Stimulated activated naive B cell treated with anti-CD40 and anti-IgM and Interleukin-4, amounts not matched to agents 10 μg/mL and 1 μg/mL and 100 μg/mL, for 72 hours (primary cell): ENCODE results near the gene JAG2.

Experiments
- ATAC-seq, 2 donors: fragments of 150-1000 bp; cut with Tn5 transposase; replicated peaks; 2 replicates each; pipeline ENCODE4 v1.10.0; 2021; ENCODE audit warnings: moderate library complexity in 1 of 2
- DNase-seq: peaks from one replicate; pipeline ENCODE4 v3.0.0; 2021
- H3K27ac Mint-ChIP-seq: one replicate; pipeline ENCODE4 v1.8.0; 2022; ENCODE audit warnings: mild to moderate bottlenecking, mixed read lengths
- H3K27me3 Mint-ChIP-seq, 2 donors: one replicate each; pipeline ENCODE4 v1.8.0; 2022; ENCODE audit warnings: mixed read lengths in 2 of 2
- H3K36me3 Mint-ChIP-seq, 2 donors: one replicate each; pipeline ENCODE4 v1.8.0; 2022; ENCODE audit warnings: mixed read lengths in 2 of 2, mild to moderate bottlenecking in 1 of 2
- H3K4me1 Mint-ChIP-seq, 2 donors: one replicate each; pipeline ENCODE4 v1.8.0; 2022; ENCODE audit warnings: mixed read lengths in 2 of 2, mild to moderate bottlenecking in 1 of 2
- H3K4me3 Mint-ChIP-seq, 2 donors: one replicate each; pipeline ENCODE4 v1.8.0; 2022; ENCODE audit warnings: mild to moderate bottlenecking in 2 of 2, mixed read lengths in 2 of 2, moderate library complexity in 1 of 2
- H3K9me3 Mint-ChIP-seq, 2 donors: one replicate each; pipeline ENCODE4 v1.8.0; 2022; ENCODE audit warnings: mixed read lengths in 2 of 2, mild to moderate bottlenecking in 1 of 2

JAG2 gene

GRCh38 chr14:105094193-105094907 lies 74.2 kb downstream of the JAG2 start:
- DNase-seq, result no peak
- ATAC-seq, result no peak
- Mint-ChIP-seq H3K4me1 (peaks cover 19 to 26% of the 10 kb centered on the region in 2 donors), H3K4me3 (peak overlapping the region; percentile 80 to 91), H3K36me3 (no peaks in the 10 kb centered on the region), H3K9me3 (no peaks in the 10 kb centered on the region), H3K27ac (peak overlapping the region; percentile 9), H3K27me3 (peaks cover 4 to 15% of the 10 kb centered on the region in 2 donors)

DNA sequence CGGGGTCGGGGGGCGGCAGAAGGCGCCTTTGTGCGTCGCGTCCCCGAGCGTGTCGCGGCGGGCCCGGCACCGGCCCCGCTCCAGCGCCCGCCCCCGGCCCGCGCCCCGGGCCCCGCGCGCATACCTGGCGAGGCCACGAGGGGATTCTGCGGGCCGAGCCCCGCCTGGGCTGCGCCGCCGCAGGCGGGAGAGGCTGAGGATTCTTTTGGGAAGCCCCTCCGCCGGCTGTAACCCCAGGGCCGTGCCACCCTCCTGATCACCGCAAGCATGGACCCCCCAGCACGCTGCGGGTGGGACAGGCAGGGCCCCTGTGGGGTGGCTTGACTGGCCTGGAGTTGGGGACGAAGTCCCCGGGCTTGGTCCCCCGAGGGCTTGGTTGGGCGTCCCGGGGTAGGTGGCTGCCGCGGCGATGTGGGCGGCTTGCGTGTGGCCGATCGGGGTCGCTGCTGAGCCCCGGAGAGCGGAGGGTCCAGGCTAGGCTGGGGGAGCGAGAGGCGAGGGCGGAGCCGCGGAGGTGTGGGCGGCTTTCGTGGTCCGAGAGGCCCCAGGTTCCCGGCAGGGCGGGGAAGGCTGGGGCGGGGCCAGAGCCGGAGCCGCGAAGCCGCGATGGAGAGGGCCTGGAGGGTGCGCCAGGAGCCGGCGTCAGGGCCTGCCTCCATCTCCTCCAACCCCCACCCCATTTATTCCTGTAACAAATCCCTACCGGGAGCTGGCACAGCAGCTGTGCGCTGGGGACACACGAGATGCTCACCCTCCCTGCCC lies 75.0 kb downstream of the JAG2 start:
- Mint-ChIP-seq H3K9me3 (no peaks in the 10 kb centered on the region), H3K36me3 (no peaks in the 10 kb centered on the region), H3K4me1 (peaks cover 21 to 30% of the 10 kb centered on the region in 2 donors), H3K27ac (peak overlapping the region; percentile 67), H3K4me3 (peak overlapping the region; percentile 80 to 91), H3K27me3 (peaks cover 5 to 13% of the 10 kb centered on the region in 2 donors)
- ATAC-seq, result peak; percentile 79 to 81
- peak; percentile 71 for DNase-seq

DNA sequence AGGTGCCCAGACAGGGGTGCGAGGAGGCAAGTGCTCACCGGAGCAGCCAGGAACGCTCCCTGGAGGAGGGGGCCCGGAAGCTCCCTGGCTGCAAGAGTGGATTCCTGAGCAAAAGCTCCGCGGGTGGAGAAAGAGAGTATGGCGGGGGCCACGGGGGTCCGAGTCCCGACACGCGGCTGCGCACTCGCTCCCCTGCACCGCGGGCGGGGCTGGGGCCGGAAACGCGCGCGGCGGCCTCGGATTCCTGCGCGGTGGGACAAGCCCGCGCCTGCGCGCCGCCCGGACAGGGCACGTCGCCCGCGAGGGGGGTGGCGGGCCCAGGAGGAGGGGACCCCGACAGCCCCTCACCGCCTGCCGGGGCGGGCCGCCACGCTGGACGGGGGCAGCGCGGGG lies 75.5 kb downstream of the JAG2 start:
- Mint-ChIP-seq H3K27ac (peak overlapping the region; percentile 92), H3K4me1 (peaks cover 24 to 34% of the 10 kb centered on the region in 2 donors), H3K9me3 (no peaks in the 10 kb centered on the region), H3K27me3 (peaks cover 9 to 17% of the 10 kb centered on the region in 2 donors), H3K4me3 (peak overlapping the region; percentile 87 to 91), H3K36me3 (no peaks in the 10 kb centered on the region)
- DNase-seq (peak; percentile 37), ATAC-seq (peak; percentile 48 to 59)

GRCh38 chr14:105092171-105093037 lies 76.2 kb downstream of the JAG2 start:
- Mint-ChIP-seq H3K4me3 (peak overlapping the region; percentile 87 to 91), H3K27me3 (peaks cover 9 to 17% of the 10 kb centered on the region in 2 donors), H3K4me1 (peaks cover 24 to 34% of the 10 kb centered on the region in 2 donors), H3K36me3 (no peaks in the 10 kb centered on the region), H3K27ac (peak overlapping the region; percentile 92), H3K9me3 (no peaks in the 10 kb centered on the region)
- DNase-seq (no peak), ATAC-seq (no peak)

GRCh38 chr14:105091517-105092170 lies 76.9 kb downstream of the JAG2 start:
- no peak for DNase-seq
- Mint-ChIP-seq H3K36me3 (no peaks in the 10 kb centered on the region), H3K4me3 (no peak overlapping the region), H3K9me3 (no peaks in the 10 kb centered on the region), H3K4me1 (peaks cover 26 to 39% of the 10 kb centered on the region in 2 donors), H3K27me3 (peaks cover 9 to 14% of the 10 kb centered on the region in 2 donors), H3K27ac (peak overlapping the region; percentile 15)
- no peak for ATAC-seq

GRCh38 chr14:105091054-105091516 lies 77.5 kb downstream of the JAG2 start:
- no peak overlapping the region for H3K27ac Mint-ChIP-seq

More at GRCh38 chr14:105091054-105091516, 77.5 kb downstream of the JAG2 start:
- ATAC-seq, result no peak
- H3K9me3 Mint-ChIP-seq, result no peaks in the 10 kb centered on the region
- no peak for DNase-seq
- H3K4me1 Mint-ChIP-seq, result peaks cover 28 to 43% of the 10 kb centered on the region in 2 donors
- no peak overlapping the region for H3K4me3 Mint-ChIP-seq
- peaks cover 9% of the 10 kb centered on the region in 2 donors for H3K27me3 Mint-ChIP-seq
- no peaks in the 10 kb centered on the region for H3K36me3 Mint-ChIP-seq
